ENCODE data around the gene DUSP15.
"Not testable (repeated sequence)": the region's sequence is repeated elsewhere in the genome, so short reads cannot be mapped to it uniquely, and the experiment has no call there.

DUSP15 gene

DNA sequence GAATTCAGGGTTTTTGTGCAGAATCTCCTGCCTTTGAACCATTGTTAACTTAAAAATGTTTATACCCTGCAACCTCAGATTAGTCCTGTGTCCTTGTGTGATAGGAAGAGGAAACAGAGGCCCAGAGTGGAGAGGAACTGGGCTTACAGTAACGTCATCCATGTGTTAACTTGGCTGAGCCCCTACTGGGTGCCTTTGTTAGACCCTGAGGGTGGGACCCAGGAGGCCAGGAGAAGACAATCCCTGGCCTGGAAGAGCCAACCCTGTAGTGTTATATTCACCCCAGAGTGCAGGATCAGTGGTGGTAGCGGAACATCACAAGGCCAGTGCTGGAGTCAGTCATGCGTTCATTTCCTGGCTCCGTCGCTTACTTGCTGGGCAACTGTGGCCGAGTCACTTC, 40.6 kb downstream of the DUSP15 start:
- no peaks in the 10 kb centered on the region for H3K9me3 Mint-ChIP-seq (ENCODE audit: low read depth)
- H3K36me3 Mint-ChIP-seq = no peaks in the 10 kb centered on the region
- no peak overlapping the region for H3K27ac Mint-ChIP-seq
- H3K4me1 Mint-ChIP-seq (ENCODE audit: low read depth) = no peaks in the 10 kb centered on the region
- H3K4me3 Mint-ChIP-seq = no peak overlapping the region
- no peaks in the 10 kb centered on the region for H3K27me3 Mint-ChIP-seq

DNA sequence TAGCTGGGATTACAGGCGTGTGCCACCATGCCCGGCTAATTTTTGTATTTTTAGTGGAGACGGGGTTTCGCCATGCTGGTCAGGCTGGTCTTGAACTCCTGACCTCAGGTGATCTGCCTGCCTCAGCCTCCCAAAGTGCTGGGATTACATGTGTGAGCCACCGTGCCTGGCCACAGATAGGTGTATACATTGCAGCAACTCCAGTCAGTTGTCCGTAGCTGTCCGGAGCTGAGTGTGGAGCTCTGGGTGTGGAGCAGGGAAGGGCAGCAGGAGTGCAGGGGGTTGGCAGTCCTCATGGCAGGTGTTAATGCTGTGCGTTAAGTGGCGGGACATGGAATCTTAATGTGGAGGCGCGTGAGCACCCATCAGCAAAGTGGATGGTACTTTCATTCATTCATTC, 42.3 kb downstream of the DUSP15 start:
- H3K4me3 Mint-ChIP-seq; H3K27ac Mint-ChIP-seq; H3K4me1 Mint-ChIP-seq (ENCODE audit: low read depth); H3K36me3 Mint-ChIP-seq; H3K27me3 Mint-ChIP-seq; H3K9me3 Mint-ChIP-seq (ENCODE audit: low read depth): not testable (repeated sequence)

DNA sequence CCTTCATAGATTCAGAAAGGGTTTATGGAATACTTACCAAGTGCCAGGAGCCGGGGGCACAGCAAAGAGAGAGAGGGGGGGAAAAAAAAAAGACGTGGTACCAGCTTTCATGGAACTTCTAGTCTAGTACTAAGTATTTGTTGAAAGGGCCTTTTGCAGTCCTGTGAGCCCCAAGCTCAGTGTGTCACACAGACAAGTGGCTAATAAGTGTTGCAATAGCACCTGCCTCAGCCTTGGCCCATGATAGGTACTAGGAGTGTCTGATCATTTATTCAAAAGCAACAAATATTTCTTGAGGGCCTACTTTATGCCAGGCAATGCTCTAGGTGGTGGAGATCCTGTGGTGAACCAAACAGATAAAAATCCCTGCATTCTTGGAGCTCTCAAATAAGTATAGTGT, 43.3 kb downstream of the DUSP15 start:
- Mint-ChIP-seq H3K4me1 (ENCODE audit: low read depth) (no peaks in the 10 kb centered on the region), H3K27ac (no peak overlapping the region), H3K4me3 (no peak overlapping the region), H3K36me3 (no peaks in the 10 kb centered on the region), H3K9me3 (ENCODE audit: low read depth) (no peaks in the 10 kb centered on the region), H3K27me3 (no peaks in the 10 kb centered on the region)

DNA sequence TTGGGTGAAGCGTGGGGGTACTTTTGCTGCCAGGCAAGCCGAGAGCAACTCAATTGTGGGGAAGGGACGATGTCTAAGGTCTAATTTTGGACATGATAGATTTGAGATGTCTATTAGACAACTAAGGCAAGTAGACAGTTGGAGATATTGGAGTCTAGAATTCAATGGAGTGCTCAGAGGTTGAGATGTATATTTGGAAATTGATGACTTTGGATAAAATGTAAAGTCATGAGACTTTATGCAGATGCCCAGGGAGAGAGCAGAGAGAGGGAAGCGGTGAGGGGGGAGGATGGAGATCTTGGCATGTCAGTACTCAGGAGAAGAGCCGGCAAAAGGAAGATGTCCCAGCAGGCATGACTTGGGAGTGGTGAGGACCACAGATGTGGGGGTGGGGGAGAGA, 44.3 kb downstream of the DUSP15 start:
- Mint-ChIP-seq H3K36me3 (no peaks in the 10 kb centered on the region), H3K4me1 (ENCODE audit: low read depth) (no peaks in the 10 kb centered on the region), H3K9me3 (ENCODE audit: low read depth) (no peaks in the 10 kb centered on the region), H3K27ac (no peak overlapping the region), H3K27me3 (no peaks in the 10 kb centered on the region), H3K4me3 (no peak overlapping the region)

DNA sequence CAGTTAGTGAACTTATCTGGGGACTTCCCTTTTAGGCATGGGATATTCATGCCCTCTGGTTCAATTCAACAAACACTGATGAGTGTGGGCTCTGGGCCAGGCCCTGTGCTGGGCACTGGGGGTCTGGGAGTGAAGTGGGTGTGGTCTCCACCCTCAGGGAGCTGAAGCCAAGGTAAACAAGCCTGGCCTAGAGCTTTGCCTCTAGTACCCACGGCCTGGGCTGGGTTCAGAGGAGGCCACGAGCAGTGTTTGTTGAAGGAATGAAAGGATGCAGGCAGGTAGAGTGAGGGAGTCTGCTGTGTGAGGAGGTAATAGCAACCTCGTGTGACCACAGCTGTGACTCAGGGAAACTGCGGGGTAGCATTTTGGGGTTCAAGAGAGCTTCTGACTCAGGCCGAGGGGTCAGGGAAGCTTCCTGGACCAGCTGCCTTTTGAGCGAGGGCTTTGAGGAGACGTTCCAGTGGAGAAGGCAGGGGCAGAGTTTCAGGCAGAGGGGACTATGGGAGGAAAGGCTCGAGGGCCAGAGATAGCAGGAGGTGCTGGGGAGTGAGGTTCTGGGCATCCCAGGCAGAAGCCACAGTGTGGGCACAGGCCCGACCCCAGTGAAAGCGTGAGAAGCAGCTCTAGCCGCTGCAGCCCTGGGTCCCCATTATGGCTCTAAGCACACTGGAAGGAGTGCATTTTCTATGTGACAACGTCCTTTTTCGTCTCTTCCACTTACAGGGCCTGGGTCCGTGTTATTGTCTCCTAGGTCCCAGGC, 45.6 kb downstream of the DUSP15 start:
- Mint-ChIP-seq H3K27me3 (no peaks in the 10 kb centered on the region), H3K4me3 (no peak overlapping the region), H3K9me3 (ENCODE audit: low read depth) (no peaks in the 10 kb centered on the region), H3K36me3 (no peaks in the 10 kb centered on the region), H3K27ac (no peak overlapping the region), H3K4me1 (ENCODE audit: low read depth) (no peaks in the 10 kb centered on the region)

DNA sequence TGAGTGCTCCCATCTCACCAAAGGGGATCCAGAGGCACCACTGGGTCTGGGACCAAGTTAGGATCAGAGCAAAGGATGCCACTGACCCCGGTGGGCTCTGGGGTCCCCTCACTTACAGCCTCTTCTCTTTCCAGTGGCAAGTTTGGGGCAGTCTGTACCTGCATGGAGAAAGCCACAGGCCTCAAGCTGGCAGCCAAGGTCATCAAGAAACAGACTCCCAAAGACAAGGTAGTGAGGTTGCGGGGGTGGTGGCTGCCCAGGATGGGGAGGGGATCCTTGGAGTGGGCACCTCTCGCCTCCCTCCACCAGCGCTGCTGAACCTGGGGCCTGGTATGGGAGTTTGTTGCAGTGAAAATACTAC, 46.2 kb downstream of the DUSP15 start:
- no peaks in the 10 kb centered on the region for H3K4me1 Mint-ChIP-seq (ENCODE audit: low read depth)
- no peaks in the 10 kb centered on the region for H3K36me3 Mint-ChIP-seq
- no peaks in the 10 kb centered on the region for H3K9me3 Mint-ChIP-seq (ENCODE audit: low read depth)
- H3K4me3 Mint-ChIP-seq = no peak overlapping the region
- no peaks in the 10 kb centered on the region for H3K27me3 Mint-ChIP-seq
- H3K27ac Mint-ChIP-seq = no peak overlapping the region

DNA sequence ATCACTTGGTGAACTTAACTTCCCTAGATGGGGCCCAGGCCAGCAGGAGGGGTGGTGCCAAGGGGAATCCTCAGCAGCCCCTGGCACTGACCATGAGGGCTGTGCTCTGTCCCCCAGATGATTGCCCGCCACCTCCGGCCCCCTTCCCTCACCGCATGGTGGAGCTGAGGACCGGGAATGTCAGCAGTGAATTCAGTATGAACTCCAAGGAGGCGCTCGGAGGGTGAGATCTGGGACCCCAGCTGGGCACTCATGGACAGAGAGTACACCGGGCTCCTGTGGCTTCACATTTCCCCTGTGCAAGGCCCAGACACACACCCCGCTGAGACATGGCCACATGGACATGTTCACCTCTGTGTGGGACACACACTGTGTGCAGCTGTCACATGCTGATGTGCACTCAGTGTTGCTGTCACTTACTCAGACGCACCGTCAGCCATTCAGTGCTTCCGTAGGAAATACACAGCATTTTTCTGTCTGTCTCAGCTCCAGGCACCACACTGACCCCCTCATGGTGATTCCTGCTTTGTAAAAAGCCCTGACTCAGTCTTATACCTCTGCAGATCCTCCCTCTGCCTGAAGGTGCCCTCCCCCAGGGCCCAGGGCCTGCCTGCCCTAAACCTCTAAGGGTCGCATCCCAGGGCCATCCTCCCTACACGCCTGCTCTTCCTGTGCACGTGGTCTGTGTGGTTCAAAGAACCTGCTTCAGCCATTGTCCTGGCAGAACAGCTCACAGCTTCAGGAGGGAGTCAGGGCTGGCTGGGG, 46.8 kb downstream of the DUSP15 start:
- H3K9me3 Mint-ChIP-seq (ENCODE audit: low read depth) = no peaks in the 10 kb centered on the region
- H3K27ac Mint-ChIP-seq = no peak overlapping the region
- no peaks in the 10 kb centered on the region for H3K36me3 Mint-ChIP-seq
- no peak overlapping the region for H3K4me3 Mint-ChIP-seq
- no peaks in the 10 kb centered on the region for H3K4me1 Mint-ChIP-seq (ENCODE audit: low read depth)
- H3K27me3 Mint-ChIP-seq = no peaks in the 10 kb centered on the region

DNA sequence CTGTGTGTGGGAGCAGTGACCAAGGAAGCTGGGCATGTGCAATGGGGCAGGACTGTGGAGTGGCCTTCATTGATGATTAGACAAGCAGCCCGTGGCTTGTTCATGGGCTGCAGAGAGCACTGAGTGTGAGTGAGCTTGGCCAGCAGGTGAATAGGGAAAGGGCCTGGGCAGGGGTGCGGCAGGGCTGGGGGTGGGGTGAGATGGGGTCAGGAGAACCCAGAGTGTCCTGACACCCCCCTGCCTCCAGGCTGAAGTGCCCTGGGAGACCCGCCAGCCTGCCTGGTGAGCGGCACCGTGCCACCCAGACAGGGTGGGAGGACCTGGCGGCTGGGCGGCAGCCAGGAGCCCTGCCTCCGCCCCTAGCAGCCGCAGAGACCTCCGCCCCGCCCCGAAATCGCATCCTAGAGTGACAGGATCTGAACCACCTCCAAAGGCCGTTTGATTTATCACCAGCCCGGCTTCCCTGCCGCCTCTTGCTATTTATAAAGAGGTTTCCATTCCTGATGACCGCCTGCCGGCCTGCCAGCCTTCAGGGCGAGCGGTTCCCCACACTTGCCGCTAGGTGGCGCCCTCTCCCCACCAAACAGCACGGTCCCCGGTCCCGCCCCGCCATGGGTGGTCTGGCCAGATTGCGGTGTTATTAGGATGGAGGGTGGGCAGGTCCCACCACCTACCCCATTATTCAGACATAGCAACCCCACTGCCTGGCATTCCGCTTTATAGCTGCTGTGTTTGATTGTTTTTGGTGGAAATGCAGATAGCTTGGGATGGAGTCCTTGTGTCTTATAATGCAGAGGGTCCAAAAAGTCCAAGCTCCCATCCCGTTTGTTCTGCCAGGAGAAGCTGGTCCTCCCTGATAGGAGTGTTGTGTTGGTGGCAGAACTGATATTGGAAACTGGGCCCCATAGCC, 47.7 kb downstream of the DUSP15 start:
- no peaks in the 10 kb centered on the region for H3K27me3 Mint-ChIP-seq
- H3K9me3 Mint-ChIP-seq (ENCODE audit: low read depth) = no peaks in the 10 kb centered on the region
- H3K36me3 Mint-ChIP-seq = no peaks in the 10 kb centered on the region
- no peak overlapping the region for H3K27ac Mint-ChIP-seq
- no peak overlapping the region for H3K4me3 Mint-ChIP-seq
- H3K4me1 Mint-ChIP-seq (ENCODE audit: low read depth) = no peaks in the 10 kb centered on the region

DNA sequence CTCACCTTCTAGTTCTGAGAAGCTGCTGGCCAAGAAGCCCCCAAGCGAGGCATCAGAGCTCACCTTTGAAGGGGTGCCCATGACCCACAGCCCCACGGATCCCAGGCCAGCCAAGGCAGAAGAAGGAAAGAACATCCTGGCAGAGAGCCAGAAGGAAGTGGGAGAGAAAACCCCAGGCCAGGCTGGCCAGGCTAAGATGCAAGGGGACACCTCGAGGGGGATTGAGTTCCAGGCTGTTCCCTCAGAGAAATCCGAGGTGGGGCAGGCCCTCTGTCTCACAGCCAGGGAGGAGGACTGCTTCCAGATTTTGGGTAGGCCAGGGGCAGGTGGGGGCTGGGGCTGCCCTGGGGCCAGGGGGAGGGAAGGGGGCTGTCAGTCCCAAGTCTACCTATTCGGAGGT, 48.9 kb downstream of the DUSP15 start:
- no peak overlapping the region for H3K27ac Mint-ChIP-seq

DNA sequence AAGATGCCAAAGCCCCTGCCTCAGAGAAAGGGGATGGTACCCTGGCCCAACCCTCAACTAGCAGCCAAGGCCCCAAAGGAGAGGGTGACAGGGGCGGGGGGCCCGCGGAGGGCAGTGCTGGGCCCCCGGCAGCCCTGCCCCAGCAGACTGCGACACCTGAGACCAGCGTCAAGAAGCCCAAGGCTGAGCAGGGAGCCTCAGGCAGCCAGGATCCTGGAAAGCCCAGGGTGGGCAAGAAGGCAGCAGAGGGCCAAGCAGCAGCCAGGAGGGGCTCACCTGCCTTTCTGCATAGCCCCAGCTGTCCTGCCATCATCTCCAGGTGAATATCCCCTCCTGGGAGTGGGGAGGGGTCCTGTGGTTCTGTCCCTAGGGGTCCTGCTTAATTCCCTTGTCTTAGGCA, 50.1 kb downstream of the DUSP15 start:
- Mint-ChIP-seq H3K27ac (no peak overlapping the region), H3K27me3 (no peaks in the 10 kb centered on the region), H3K4me1 (ENCODE audit: low read depth) (no peaks in the 10 kb centered on the region), H3K9me3 (ENCODE audit: low read depth) (no peaks in the 10 kb centered on the region), H3K36me3 (no peaks in the 10 kb centered on the region), H3K4me3 (no peak overlapping the region)

More for the DNA sequence above, 48.9 kb downstream of the DUSP15 start:
- H3K4me3 Mint-ChIP-seq = no peak overlapping the region
- no peaks in the 10 kb centered on the region for H3K9me3 Mint-ChIP-seq (ENCODE audit: low read depth)
- no peaks in the 10 kb centered on the region for H3K27me3 Mint-ChIP-seq
- no peaks in the 10 kb centered on the region for H3K4me1 Mint-ChIP-seq (ENCODE audit: low read depth)
- no peaks in the 10 kb centered on the region for H3K36me3 Mint-ChIP-seq

DNA sequence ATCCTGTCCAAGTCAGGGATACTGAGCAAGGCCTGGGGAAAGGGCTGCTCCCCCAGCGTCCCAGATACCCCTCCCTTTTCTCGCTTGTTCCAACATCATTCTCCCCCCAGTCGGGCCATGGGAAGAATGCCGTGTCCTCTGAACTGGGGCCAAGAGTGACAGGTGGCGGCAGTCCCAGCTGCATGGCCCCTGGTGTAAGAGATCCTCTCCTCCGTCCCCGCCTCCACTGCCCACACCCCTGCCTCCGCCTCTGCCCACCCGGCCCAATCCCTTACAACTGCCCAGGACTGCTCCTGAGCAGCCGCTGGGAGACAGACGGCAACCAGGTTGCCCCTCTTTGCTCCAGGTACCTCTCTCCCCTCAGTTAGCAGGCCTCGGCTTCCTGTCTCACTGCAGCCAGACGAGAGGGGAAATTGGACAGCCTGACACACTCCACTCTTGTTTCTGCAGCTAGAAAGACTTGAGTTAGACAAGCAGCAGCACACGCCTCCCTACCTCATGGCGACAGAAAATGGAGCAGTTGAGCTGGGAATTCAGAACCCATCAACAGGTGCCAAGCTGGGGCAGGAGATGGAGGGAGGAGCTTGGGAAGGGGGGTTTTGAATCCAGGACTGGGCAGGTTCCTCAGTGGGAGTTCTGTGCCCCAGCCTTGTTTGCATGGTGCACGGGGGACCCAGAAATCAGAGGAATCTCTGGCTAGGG, 51.1 kb downstream of the DUSP15 start, which contains the start of gene MYLK2:
MYLK2 (plus strand) TSS at position 274 of the 702 bp plus-strand sequence; CDS start at position 499, 225 bp downstream.
- Mint-ChIP-seq H3K27ac (no peak within 1 kb of the TSS), H3K36me3 (no peaks in the 10 kb centered on the region), H3K4me1 (ENCODE audit: low read depth) (no peaks in the 10 kb centered on the region), H3K9me3 (ENCODE audit: low read depth) (no peaks in the 10 kb centered on the region), H3K4me3 (no peak within 1 kb of the TSS), H3K27me3 (no peaks in the 10 kb centered on the region)

DNA sequence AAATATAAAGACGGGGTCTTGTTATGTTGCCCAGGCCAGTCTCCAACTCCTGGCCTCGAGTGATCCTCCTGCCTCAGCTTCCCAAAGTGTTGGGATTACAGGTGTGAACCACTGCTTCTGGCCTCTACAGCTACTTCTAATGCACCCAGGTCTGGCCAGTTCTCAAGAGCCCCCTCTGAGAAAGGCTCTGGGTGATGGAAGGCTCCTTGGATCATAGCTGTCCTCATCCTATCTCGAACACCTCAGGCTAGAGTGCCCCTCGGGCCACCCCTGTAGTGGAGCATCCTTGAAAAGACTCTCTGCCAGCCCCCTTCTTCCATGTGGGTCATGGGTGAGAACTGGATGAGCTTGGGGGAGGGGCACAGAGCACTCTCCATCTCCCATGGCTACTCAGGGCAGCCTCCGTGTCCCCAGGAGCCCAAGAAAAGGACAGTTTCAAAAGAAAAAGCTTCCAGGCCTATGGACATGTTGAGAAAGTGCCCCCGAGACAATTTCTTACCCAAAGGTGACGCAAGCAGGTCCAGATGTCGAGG, 51.9 kb downstream of the DUSP15 start:
- Mint-ChIP-seq H3K9me3 (ENCODE audit: low read depth) (no peaks in the 10 kb centered on the region), H3K4me1 (ENCODE audit: low read depth) (no peaks in the 10 kb centered on the region), H3K27ac (no peak overlapping the region), H3K27me3 (no peaks in the 10 kb centered on the region), H3K36me3 (no peaks in the 10 kb centered on the region), H3K4me3 (no peak overlapping the region)

DNA sequence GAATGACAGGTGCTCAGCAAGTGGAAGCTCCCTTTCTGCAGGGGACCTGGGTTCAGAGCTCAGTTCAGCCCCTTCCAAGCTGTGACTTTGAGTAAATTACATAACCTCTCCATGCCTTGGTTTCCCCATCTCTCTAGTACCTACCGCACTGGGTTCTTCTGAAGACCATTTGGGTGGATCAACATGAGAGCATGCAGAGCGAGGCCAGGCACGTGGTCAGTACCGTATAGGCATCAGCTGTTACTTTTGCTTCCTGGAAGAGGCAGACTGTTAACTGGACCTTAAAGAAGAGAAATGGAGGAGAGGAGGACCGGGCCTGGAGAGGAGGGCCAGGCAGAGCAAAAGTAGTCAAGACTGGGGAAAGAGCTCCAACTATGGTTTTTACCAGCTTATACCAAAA, 52.9 kb downstream of the DUSP15 start:
- Mint-ChIP-seq H3K27ac (no peak overlapping the region), H3K27me3 (no peaks in the 10 kb centered on the region), H3K4me1 (ENCODE audit: low read depth) (no peaks in the 10 kb centered on the region), H3K4me3 (no peak overlapping the region), H3K9me3 (ENCODE audit: low read depth) (no peaks in the 10 kb centered on the region), H3K36me3 (no peaks in the 10 kb centered on the region)

DNA sequence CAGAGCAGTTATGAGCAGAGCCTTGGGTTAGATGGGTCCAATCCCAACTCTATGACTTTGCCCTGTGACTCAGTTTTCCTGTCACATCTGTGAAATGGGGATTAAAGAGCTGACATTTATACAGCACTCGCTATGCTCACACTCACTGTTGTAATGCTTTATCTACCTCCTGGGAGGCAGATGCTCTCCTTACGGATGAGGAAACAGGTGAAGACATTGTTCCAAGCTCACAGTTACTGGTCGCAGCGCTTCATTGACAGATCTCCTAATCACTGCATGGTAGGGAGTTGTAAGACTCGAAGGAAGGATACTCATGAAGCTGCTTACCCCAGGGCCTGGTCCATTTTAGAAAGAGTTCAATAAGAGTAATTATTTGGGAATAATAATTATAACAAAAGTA, 54.1 kb downstream of the DUSP15 start:
- Mint-ChIP-seq H3K4me1 (ENCODE audit: low read depth) (no peaks in the 10 kb centered on the region), H3K36me3 (no peaks in the 10 kb centered on the region), H3K4me3 (no peak overlapping the region)

More for the DNA sequence above, 54.1 kb downstream of the DUSP15 start:
- Mint-ChIP-seq H3K27me3 (no peaks in the 10 kb centered on the region), H3K27ac (no peak overlapping the region), H3K9me3 (ENCODE audit: low read depth) (no peaks in the 10 kb centered on the region)

Data from activated naive CD8-positive, alpha-beta T cell (primary cell).